Astrocyte (in vitro differentiated cells and primary cell): ENCODE measurements around the gene OLA1. TPM values are rescaled to one million over a fixed set of nuclear protein-coding genes. Genes with fewer than 3 reads are reported as not detected.

Experiments used
- DNase-seq: peaks from one replicate; pipeline ENCODE4 v3.0.0-alpha.2; 2010; ENCODE audit warnings: low read depth
- FAIRE-seq: peaks from 2 replicates; lab custom pipeline; 2011; peaks lifted over from hg19 to GRCh38; lab: Jason Lieb, UNC
- H2AFZ ChIP-seq: 2 replicates; pipeline ENCODE4 v1.6.0; 2012; ENCODE audit warnings: low read depth, low read length, inconsistent platforms
- H3K27ac ChIP-seq: 2 replicates; pipeline ENCODE4 v1.5.1; 2011; ENCODE audit warnings: low read depth, low read length, inconsistent platforms
- H3K27me3 ChIP-seq: 2 replicates; pipeline ENCODE4 v1.6.0; 2011; ENCODE audit warnings: low read length, inconsistent platforms; ENCODE audit not compliant: insufficient read depth
- H3K36me3 ChIP-seq: 2 replicates; pipeline ENCODE4 v1.5.1; 2011; ENCODE audit warnings: low read length, inconsistent platforms; ENCODE audit not compliant: insufficient read depth
- H3K4me1 ChIP-seq: 2 replicates; pipeline ENCODE4 v1.5.1; 2011; ENCODE audit warnings: low read length, inconsistent platforms; ENCODE audit not compliant: insufficient read depth
- H3K4me2 ChIP-seq: 2 replicates; pipeline ENCODE4 v1.6.0; 2012; ENCODE audit warnings: low read length, inconsistent platforms
- H3K4me3 ChIP-seq: 2 replicates; pipeline ENCODE4 v1.5.1; 2011; ENCODE audit warnings: low read depth, mild to moderate bottlenecking, low read length, inconsistent platforms; ENCODE audit not compliant: insufficient read depth
- H3K79me2 ChIP-seq: 2 replicates; pipeline ENCODE4 v1.6.0; 2012; ENCODE audit warnings: mild to moderate bottlenecking, low read length, inconsistent platforms; ENCODE audit not compliant: insufficient read depth
- H3K9ac ChIP-seq: 2 replicates; pipeline ENCODE4 v1.6.0; 2012; ENCODE audit warnings: mild to moderate bottlenecking, low read length, inconsistent platforms
- H3K9me3 ChIP-seq: 2 replicates; pipeline ENCODE4 v1.5.1; 2012; ENCODE audit warnings: low read depth, mild to moderate bottlenecking, low read length, inconsistent platforms; ENCODE audit not compliant: insufficient read depth
- H4K20me1 ChIP-seq: 2 replicates; pipeline ENCODE4 v1.6.0; 2012; ENCODE audit warnings: low read length, inconsistent platforms; ENCODE audit not compliant: insufficient read depth
- H3K27ac Mint-ChIP-seq: one replicate; pipeline ENCODE4 v1.8.0; 2021; ENCODE audit warnings: mild to moderate bottlenecking, mixed read lengths; ENCODE audit not compliant: unreplicated experiment
- H3K27me3 Mint-ChIP-seq: one replicate; pipeline ENCODE4 v1.8.0; 2021; ENCODE audit warnings: low read depth, mixed read lengths; ENCODE audit not compliant: unreplicated experiment
- H3K36me3 Mint-ChIP-seq: one replicate; pipeline ENCODE4 v1.8.0; 2021; ENCODE audit warnings: low read depth, mixed read lengths; ENCODE audit not compliant: unreplicated experiment
- H3K4me1 Mint-ChIP-seq: one replicate; pipeline ENCODE4 v1.8.0; 2021; ENCODE audit warnings: low read depth, mixed read lengths; ENCODE audit not compliant: unreplicated experiment
- H3K4me3 Mint-ChIP-seq: one replicate; pipeline ENCODE4 v1.8.0; 2021; ENCODE audit warnings: mild to moderate bottlenecking, moderate library complexity, mixed read lengths; ENCODE audit not compliant: unreplicated experiment
- H3K9me3 Mint-ChIP-seq: one replicate; pipeline ENCODE4 v1.8.0; 2021; ENCODE audit warnings: mild to moderate bottlenecking, mixed read lengths; ENCODE audit not compliant: unreplicated experiment
- EZH2 ChIP-seq: IDR thresholded peaks from 2 replicates; pipeline ENCODE4 v1.6.1; 2012; ENCODE audit warnings: mild to moderate bottlenecking, low read length, inconsistent platforms; ENCODE audit not compliant: insufficient read depth
- total RNA-seq: library from RNA; stranded (reverse); gene quantifications from 2 replicates; pipeline ENCODE4 v1.2.1, GENCODE V29; 2021
- TF ChIP-seq, protein P1 (sequence below): IDR thresholded peaks from 2 replicates; pipeline ENCODE4 v1.5.1; 2011; ENCODE audit warnings: low read depth, mild to moderate bottlenecking, inconsistent platforms, low read length, moderate library complexity; ENCODE audit not compliant: insufficient read depth

Gene OLA1
- total RNA-seq, 1 donor from 2014 or later, result 104 TPM

DNA sequence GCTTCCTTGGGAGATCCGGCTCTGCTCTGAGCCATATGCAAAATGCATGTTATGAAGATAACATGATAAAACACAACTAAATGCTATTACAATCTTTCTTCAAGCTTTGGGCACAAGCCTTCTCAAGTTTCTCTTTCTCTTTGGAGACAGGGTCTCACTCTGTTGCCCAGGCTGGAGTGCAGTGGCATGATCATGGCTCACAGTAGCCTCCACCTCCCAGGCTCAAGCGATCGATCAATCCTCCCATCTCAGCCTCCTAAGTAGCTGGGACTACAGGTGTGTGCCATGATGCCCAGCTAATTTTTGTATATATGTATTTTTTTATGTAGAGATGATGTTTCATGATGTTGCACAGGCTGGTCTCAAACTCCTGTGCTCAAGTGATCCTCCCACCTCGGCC is 175.5 kb downstream of the OLA1 start:
- no peak for FAIRE-seq
- H3K4me1 Mint-ChIP-seq, result no peaks in the 10 kb centered on the region
- TF ChIP-seq, protein P1, sequence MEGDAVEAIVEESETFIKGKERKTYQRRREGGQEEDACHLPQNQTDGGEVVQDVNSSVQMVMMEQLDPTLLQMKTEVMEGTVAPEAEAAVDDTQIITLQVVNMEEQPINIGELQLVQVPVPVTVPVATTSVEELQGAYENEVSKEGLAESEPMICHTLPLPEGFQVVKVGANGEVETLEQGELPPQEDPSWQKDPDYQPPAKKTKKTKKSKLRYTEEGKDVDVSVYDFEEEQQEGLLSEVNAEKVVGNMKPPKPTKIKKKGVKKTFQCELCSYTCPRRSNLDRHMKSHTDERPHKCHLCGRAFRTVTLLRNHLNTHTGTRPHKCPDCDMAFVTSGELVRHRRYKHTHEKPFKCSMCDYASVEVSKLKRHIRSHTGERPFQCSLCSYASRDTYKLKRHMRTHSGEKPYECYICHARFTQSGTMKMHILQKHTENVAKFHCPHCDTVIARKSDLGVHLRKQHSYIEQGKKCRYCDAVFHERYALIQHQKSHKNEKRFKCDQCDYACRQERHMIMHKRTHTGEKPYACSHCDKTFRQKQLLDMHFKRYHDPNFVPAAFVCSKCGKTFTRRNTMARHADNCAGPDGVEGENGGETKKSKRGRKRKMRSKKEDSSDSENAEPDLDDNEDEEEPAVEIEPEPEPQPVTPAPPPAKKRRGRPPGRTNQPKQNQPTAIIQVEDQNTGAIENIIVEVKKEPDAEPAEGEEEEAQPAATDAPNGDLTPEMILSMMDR, result no peak
- no peak for TF ChIP-seq EZH2
- Histone ChIP-seq H4K20me1 (no peaks in the 10 kb centered on the region), H3K27me3 (no peaks in the 10 kb centered on the region), H3K9ac (no peak overlapping the region), H3K27ac (no peak overlapping the region), H3K36me3 (peaks cover 2% of the 10 kb centered on the region), H2AFZ (no peak overlapping the region), H3K4me3 (no peak overlapping the region), H3K4me2 (no peak overlapping the region), H3K79me2 (no peaks in the 10 kb centered on the region), H3K9me3 (no peaks in the 10 kb centered on the region), H3K4me1 (no peaks in the 10 kb centered on the region)
- no peaks in the 10 kb centered on the region for H3K9me3 Mint-ChIP-seq
- peaks cover 5% of the 10 kb centered on the region for H3K36me3 Mint-ChIP-seq
- H3K27ac Mint-ChIP-seq, result no peak overlapping the region
- H3K4me3 Mint-ChIP-seq, result no peak overlapping the region
- no peak for DNase-seq
- no peaks in the 10 kb centered on the region for H3K27me3 Mint-ChIP-seq

DNA sequence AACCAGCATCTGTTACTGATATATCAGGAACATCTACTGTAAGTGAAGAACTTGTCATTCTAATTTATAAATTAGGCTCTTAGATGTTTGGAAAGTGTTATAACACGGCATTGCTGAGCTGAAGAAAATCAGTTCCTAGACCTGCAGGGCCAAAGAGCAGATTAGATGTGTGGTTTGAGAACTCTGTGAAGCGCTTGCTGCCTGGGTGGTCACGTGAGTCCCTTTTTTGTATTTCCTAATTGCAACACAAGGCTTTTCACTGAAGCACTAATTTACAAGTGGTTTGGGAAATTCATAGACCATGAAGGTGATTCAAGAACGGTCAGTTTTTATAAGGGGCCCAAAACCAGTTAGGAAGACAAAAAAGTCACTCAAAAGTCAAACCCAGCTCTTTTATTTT is 176.3 kb downstream of the OLA1 start:
- peaks cover 5% of the 10 kb centered on the region for H3K36me3 Mint-ChIP-seq
- Histone ChIP-seq H3K4me1 (no peaks in the 10 kb centered on the region), H3K79me2 (no peaks in the 10 kb centered on the region), H4K20me1 (no peaks in the 10 kb centered on the region), H3K27ac (no peak overlapping the region), H2AFZ (no peak overlapping the region), H3K27me3 (no peaks in the 10 kb centered on the region), H3K9me3 (no peaks in the 10 kb centered on the region), H3K36me3 (peaks cover 2% of the 10 kb centered on the region), H3K4me3 (no peak overlapping the region), H3K9ac (no peak overlapping the region), H3K4me2 (no peak overlapping the region)
- H3K27ac Mint-ChIP-seq, result no peak overlapping the region
- H3K27me3 Mint-ChIP-seq, result no peaks in the 10 kb centered on the region
- H3K9me3 Mint-ChIP-seq, result peaks cover 3% of the 10 kb centered on the region
- DNase-seq (no peak), FAIRE-seq (no peak)
- TF ChIP-seq EZH2, result no peak
- TF ChIP-seq, protein P1, result no peak
- no peak overlapping the region for H3K4me3 Mint-ChIP-seq
- no peaks in the 10 kb centered on the region for H3K4me1 Mint-ChIP-seq

DNA sequence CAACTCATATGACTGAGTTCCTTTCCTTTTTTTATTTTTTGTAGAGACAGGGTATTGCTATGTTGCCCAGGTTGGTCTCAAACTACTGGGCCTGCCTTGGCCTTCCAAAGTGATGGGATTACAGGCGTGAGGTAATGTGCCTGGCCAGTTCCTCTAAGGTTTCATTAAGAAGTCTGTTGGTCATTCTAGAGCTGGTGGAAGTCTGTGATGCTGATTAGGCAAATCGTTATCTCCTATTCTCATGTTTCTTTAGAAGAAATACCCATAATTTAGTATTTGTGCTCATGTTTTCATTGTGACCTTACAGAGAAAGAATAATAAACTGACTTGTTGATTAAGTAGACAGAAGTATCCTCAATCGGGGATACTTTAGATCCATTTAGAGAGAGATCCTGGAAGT is 177.0 kb downstream of the OLA1 start:
- FAIRE-seq, result no peak
- Mint-ChIP-seq H3K4me1 (no peaks in the 10 kb centered on the region), H3K9me3 (peaks cover 3% of the 10 kb centered on the region)

More for the DNA sequence above, 177.0 kb downstream of the OLA1 start:
- peaks cover 5% of the 10 kb centered on the region for H3K36me3 Mint-ChIP-seq
- no peaks in the 10 kb centered on the region for H3K9me3 ChIP-seq
- no peaks in the 10 kb centered on the region for H3K4me1 ChIP-seq
- DNase-seq, result no peak
- H3K9ac ChIP-seq, result no peak overlapping the region
- H3K27me3 Mint-ChIP-seq, result no peaks in the 10 kb centered on the region
- no peaks in the 10 kb centered on the region for H3K27me3 ChIP-seq
- TF ChIP-seq, protein P1, result no peak
- TF ChIP-seq EZH2, result no peak
- no peak overlapping the region for H2AFZ ChIP-seq
- H3K36me3 ChIP-seq, result peaks cover 2% of the 10 kb centered on the region
- H3K27ac Mint-ChIP-seq, result no peak overlapping the region
- H4K20me1 ChIP-seq, result no peaks in the 10 kb centered on the region
- H3K4me3 ChIP-seq, result no peak overlapping the region
- H3K4me2 ChIP-seq, result no peak overlapping the region
- H3K79me2 ChIP-seq, result no peaks in the 10 kb centered on the region
- no peak overlapping the region for H3K4me3 Mint-ChIP-seq
- no peak overlapping the region for H3K27ac ChIP-seq
